Measurements from ENCODE around the gene PFDN5.

The PFDN5 gene

GRCh38 chr12:53289891-53290290 lies 5.5 kb upstream of the PFDN5 start:
- no peak overlapping the region for H3K4me3 ChIP-seq (replicated peaks; ENCODE audit: insufficient read depth, low read length)
- DNase-seq (ENCODE audit: low read depth in 1 of 2, low spot score in 1 of 2), result no peak
- TF ChIP-seq REST (IDR thresholded peaks at IDR 0.05; ENCODE audit: insufficient replicate concordance, low read depth) (no peak), POLR2AphosphoS5 (IDR thresholded peaks at IDR 0.05; ENCODE audit: low read depth) (no peak), GABPA (IDR thresholded peaks at IDR 0.05; ENCODE audit: low read depth) (no peak), CTCF (IDR thresholded peaks at IDR 0.05; ENCODE audit: insufficient read depth, low read length) (no peak), SPI1 (IDR thresholded peaks at IDR 0.05; ENCODE audit: borderline replicate concordance, low read depth) (no peak)
- H3K27ac ChIP-seq (replicated peaks), result no peak overlapping the region
- no peaks in the 10 kb centered on the region for H3K27me3 ChIP-seq (ENCODE audit: insufficient read depth, poor library complexity, severe bottlenecking)

DNA sequence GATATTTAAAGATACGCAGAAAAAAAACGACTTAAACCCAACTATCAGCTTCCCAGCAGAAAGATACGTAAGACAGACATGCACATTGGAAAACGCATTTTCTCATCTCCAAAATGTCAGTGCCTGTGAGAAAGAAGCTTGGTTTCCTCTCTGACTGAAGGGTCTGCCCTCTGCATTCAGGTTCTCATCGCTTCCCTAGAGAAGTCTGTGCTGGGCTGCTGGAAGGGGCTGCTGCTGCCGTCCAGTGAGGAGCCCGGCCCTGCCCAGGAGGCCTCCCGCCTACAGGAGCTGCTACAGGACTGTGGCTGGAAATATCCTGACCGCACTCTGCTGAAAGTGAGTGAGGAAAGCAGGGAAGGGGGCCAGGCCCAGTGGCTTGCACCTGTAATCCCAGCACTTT lies 4.7 kb upstream of the PFDN5 start:
- no peak for DNase-seq (ENCODE audit: low read depth in 1 of 2, low spot score in 1 of 2)
- no peak overlapping the region for H3K27ac ChIP-seq (replicated peaks)
- no peak for TF ChIP-seq GABPA (IDR thresholded peaks at IDR 0.05; ENCODE audit: low read depth)
- no peak for TF ChIP-seq POLR2AphosphoS5 (IDR thresholded peaks at IDR 0.05; ENCODE audit: low read depth)
- no peak for TF ChIP-seq CTCF (IDR thresholded peaks at IDR 0.05; ENCODE audit: insufficient read depth, low read length)
- TF ChIP-seq SPI1 (IDR thresholded peaks at IDR 0.05; ENCODE audit: borderline replicate concordance, low read depth), result no peak
- TF ChIP-seq REST (IDR thresholded peaks at IDR 0.05; ENCODE audit: insufficient replicate concordance, low read depth), result no peak
- H3K27me3 ChIP-seq (ENCODE audit: insufficient read depth, poor library complexity, severe bottlenecking), result no peaks in the 10 kb centered on the region
- H3K4me3 ChIP-seq (replicated peaks; ENCODE audit: insufficient read depth, low read length), result no peak overlapping the region

DNA sequence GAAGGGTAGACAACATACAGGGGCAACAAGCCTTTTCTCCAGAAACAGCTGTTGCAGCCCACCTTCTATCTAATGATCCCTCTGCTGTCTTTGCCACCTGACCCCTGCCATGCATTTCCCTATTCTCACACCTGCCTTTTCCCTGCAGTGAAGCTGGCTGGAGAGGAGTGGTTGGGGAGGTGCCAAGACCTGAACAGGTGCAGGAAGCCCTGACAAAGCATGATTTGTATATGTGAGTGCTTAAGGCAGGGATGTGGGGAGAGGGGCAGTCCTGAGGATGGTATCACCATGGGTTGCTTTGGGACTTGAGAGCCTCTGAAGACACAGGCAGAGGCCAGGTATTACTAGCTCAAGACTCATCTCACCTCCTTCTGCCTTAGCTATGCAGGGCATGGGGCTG lies 2.9 kb upstream of the PFDN5 start:
- no peak for DNase-seq (ENCODE audit: low read depth in 1 of 2, low spot score in 1 of 2)
- Histone ChIP-seq H3K27ac (replicated peaks) (no peak overlapping the region), H3K4me3 (replicated peaks; ENCODE audit: insufficient read depth, low read length) (no peak overlapping the region), H3K27me3 (ENCODE audit: insufficient read depth, poor library complexity, severe bottlenecking) (no peaks in the 10 kb centered on the region)
- TF ChIP-seq GABPA (IDR thresholded peaks at IDR 0.05; ENCODE audit: low read depth) (no peak), POLR2AphosphoS5 (IDR thresholded peaks at IDR 0.05; ENCODE audit: low read depth) (no peak), REST (IDR thresholded peaks at IDR 0.05; ENCODE audit: insufficient replicate concordance, low read depth) (no peak), SPI1 (IDR thresholded peaks at IDR 0.05; ENCODE audit: borderline replicate concordance, low read depth) (no peak), CTCF (IDR thresholded peaks at IDR 0.05; ENCODE audit: insufficient read depth, low read length) (no peak)

Measured in HL-60 (cell line).